Spleen (tissue), 11 donors: ENCODE results near the gene KCNB1. TPM values are rescaled to one million over a fixed set of nuclear protein-coding genes. Genes with fewer than 3 reads are reported as not detected.

Experiments used
- DNase-seq: peaks from one replicate; pipeline ENCODE4 v3.0.0-alpha.2; 2020
- H3K27ac ChIP-seq, 8 donors: fragments of 200-600 bp; sonication (generic) in 7 of 8; 1 replicate in 4 of 8; 2 replicates in 4 of 8; pipeline versions ENCODE4 v1.5.0 to v1.8.0; 2016 to 2021; ENCODE audit warnings: inconsistent platforms in 4 of 8, mild to moderate bottlenecking in 4 of 8, moderate library complexity in 1 of 8
- H3K27me3 ChIP-seq, 7 donors: fragments of 200-600 bp; sonication (generic) in 6 of 7; replicated peaks in 1 of 7; 1 replicate in 4 of 7; 2 replicates in 3 of 7; pipeline versions ENCODE4 v1.5.0 to v1.8.0; 2016 to 2021; ENCODE audit warnings: inconsistent platforms in 3 of 7, mild to moderate bottlenecking in 1 of 7
- H3K36me3 ChIP-seq, 6 donors: fragments of 200-600 bp; sonication (generic) in 5 of 6; 1 replicate in 4 of 6; 2 replicates in 2 of 6; pipeline versions ENCODE4 v1.5.0 to v1.8.0; 2016 to 2021; ENCODE audit warnings: inconsistent platforms in 2 of 6
- H3K4me1 ChIP-seq, 6 donors: fragments of 200-600 bp; sonication (generic) in 5 of 6; 1 replicate in 3 of 6; 2 replicates in 3 of 6; pipeline versions ENCODE4 v1.5.0 to v1.8.0; 2016 to 2021; ENCODE audit warnings: inconsistent platforms in 3 of 6
- H3K4me3 ChIP-seq, 8 donors: fragments of 200-600 bp; sonication (generic) in 7 of 8; 1 replicate in 4 of 8; 2 replicates in 4 of 8; pipeline versions ENCODE4 v1.5.0 to v1.8.0; 2016 to 2021; ENCODE audit warnings: inconsistent platforms in 4 of 8, mild to moderate bottlenecking in 4 of 8, moderate library complexity in 2 of 8
- H3K9me3 ChIP-seq, 8 donors: fragments of 200-600 bp; sonication (generic) in 7 of 8; 1 replicate in 4 of 8; 2 replicates in 4 of 8; pipeline versions ENCODE4 v1.5.0 to v1.8.0; 2016 to 2021; ENCODE audit warnings: inconsistent platforms in 4 of 8
- POLR2A ChIP-seq, 3 donors: fragments of 450-650 bp; IDR thresholded peaks; one replicate each; pipeline ENCODE4 v1.5.1; 2017; ENCODE audit warnings: antibody characterized with exemption in 3 of 3, mild to moderate bottlenecking in 1 of 3
- POLR2AphosphoS5 ChIP-seq, 3 donors: sonication (generic); formaldehyde crosslinking; IDR thresholded peaks; one replicate each; pipeline ENCODE4 v1.5.1; 2017; ENCODE audit warnings: antibody characterized with exemption in 3 of 3
- WGBS, 5 donors: extraction: QIAGEN DNeasy Blood & Tissue Kit in 3 of 5; methylation state at CpG; one replicate each; pipeline versions ENCODE4 v1.1.5 to v1.1.7; 2013 to 2018; 5-methylcytosine and 5-hydroxymethylcytosine counted together
- intact Hi-C: fragments of 100-400 bp; cut with DNase I; formaldehyde crosslinking; loops from one replicate; pipeline ENCODE4 v1.15.0; 2023; ENCODE audit warnings: low total_unique reads
- polyA plus RNA-seq, 3 donors: library from polyadenylated mRNA; stranded (reverse); fragments of 200-250 nt; gene quantifications; one replicate each; pipeline ENCODE4 v1.2.1, GENCODE V29; 2013
- total RNA-seq, 7 donors: library from RNA; depleted of rRNA in 3 of 7; stranded (reverse); fragments of >200 nt in 3 of 7; fragmentation: NEBNext Ultra II Directional in 4 of 7; extraction: Animal tissue kit (Norgen Biotek cat#: 25700) in 4 of 7; gene quantifications; one replicate each; pipeline versions ENCODE4 v1.1.0 to v1.2.1, GENCODE V29; 2016 to 2021
- TF ChIP-seq, protein P1 (sequence below), 11 experiments: fragments of 200-600 bp in 7 of 11; fragments of 450-650 bp in 4 of 11; sonication (generic) in 4 of 11; IDR thresholded peaks in 8 of 11; conservative IDR thresholded peaks in 3 of 11; 1 replicate in 7 of 11; 2 replicates in 4 of 11; pipeline versions ENCODE4 v1.4.0 to v1.8.0; 2016 to 2021; ENCODE audit warnings: antibody characterized with exemption in 11 of 11, inconsistent platforms in 4 of 11, mild to moderate bottlenecking in 1 of 11
- donor health status: healthy with polysubstance abuse.
- donor health status: DM: no; HTN: no; CAD: no; lungs with moderate emphysema.
- donor health status: DM: no; HTN: no; CAD: no.
- donor health status: Bipolar disorder and iron deficiency.
- donor health status: healthy.
- donor health status: DM: no; HTN: no; CAD: no.
- donor health status: DM: yes; HTN: yes; CAD: no.

Gene KCNB1
- total and polyA plus RNA-seq, 10 donors: 0.02 to 3.2 (median 0.51) TPM

DNA sequence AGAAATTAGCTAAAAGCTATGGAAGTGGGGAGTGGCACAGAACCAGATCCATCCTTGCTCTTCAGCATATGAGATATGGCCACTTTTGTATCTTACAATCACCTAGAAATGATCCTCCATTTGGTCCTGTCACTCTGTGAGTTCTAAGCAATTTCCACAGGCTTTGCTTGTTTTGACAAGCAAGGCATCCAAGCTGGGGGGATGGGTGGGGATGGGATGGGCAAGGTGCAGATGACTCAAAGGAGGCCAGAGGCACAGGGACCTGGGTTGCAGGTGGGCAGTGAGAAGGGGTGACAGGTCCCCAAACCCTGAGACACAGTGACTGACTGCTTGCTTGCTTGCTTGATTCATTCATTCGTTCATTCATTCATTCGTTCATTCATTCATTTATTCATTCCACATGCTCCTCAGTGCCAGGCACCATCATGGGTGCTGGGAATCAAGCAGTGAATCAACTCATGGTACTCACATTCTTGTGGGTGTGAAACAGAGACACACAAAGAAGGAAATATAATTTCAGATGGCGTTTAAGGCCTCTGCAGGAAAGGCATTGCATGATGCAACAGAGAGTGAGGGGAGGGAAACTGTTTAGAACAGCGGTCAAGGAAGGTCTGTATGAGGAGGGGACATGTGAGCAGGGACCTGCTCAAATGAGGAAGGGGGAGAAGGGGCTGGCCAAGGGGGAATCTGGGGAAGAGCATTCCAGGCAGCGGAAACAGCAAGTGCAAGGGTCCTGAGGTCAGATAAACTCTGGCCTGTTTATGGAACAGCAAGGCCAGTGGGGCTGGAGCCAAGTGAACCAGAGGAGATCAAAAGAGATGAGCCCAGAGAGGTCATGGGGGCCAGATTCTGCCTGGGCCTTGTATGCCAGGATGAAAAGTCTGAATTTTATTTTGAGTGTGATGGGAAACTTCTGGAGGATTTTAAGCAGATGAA lies 3.4 kb downstream of the KCNB1 start:
- 57 to 72% (median 71%) methylated on average over 5 of the region's 5 CpGs for WGBS, 5 donors
- TF ChIP-seq POLR2AphosphoS5 (IDR thresholded peaks at IDR 0.05) (no peak), POLR2A (IDR thresholded peaks at IDR 0.05) (no peak)
- TF ChIP-seq, protein P1, sequence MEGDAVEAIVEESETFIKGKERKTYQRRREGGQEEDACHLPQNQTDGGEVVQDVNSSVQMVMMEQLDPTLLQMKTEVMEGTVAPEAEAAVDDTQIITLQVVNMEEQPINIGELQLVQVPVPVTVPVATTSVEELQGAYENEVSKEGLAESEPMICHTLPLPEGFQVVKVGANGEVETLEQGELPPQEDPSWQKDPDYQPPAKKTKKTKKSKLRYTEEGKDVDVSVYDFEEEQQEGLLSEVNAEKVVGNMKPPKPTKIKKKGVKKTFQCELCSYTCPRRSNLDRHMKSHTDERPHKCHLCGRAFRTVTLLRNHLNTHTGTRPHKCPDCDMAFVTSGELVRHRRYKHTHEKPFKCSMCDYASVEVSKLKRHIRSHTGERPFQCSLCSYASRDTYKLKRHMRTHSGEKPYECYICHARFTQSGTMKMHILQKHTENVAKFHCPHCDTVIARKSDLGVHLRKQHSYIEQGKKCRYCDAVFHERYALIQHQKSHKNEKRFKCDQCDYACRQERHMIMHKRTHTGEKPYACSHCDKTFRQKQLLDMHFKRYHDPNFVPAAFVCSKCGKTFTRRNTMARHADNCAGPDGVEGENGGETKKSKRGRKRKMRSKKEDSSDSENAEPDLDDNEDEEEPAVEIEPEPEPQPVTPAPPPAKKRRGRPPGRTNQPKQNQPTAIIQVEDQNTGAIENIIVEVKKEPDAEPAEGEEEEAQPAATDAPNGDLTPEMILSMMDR (IDR thresholded peaks at IDR 0.05 in 8 of 11, conservative IDR thresholded peaks at IDR 0.05 in 3 of 11): no peak
- Histone ChIP-seq H3K36me3 (no peaks in the 10 kb centered on the region), H3K4me3 (no peak overlapping the region), H3K9me3 (peaks cover 0 to 7% (median 0%) of the 10 kb centered on the region in 8 donors), H3K27me3 (peaks cover 0 to 90% (median 20%) of the 10 kb centered on the region in 7 donors), H3K4me1 (peaks cover 0 to 24% (median 11%) of the 10 kb centered on the region in 6 donors), H3K27ac (no peak overlapping the region)
- no peak for DNase-seq
- intact Hi-C loops: no loop called here

DNA sequence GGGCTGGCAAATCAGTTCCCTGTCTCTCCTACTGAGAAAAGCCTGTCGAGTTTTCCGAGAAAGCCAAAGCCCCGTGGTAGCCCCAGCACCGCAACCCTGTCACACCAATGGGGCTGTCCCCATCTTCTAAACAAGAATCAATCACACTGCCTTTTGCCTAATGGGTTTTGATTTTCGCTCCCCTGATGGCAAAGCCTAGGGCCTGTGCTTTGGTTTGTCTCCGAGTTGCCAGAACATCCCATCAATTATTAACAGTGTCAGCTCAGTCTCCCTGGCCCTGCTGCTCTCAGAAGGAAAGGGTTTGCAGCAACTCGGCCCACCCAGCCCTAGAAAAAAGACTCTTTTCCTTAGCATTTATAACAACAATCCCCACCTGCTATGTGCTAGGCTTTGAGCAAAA lies 4.2 kb downstream of the KCNB1 start:
- intact Hi-C loops: no loop called here
- TF ChIP-seq POLR2A (IDR thresholded peaks at IDR 0.05) (no peak), POLR2AphosphoS5 (IDR thresholded peaks at IDR 0.05) (no peak)
- TF ChIP-seq, protein P1 (IDR thresholded peaks at IDR 0.05 in 8 of 11, conservative IDR thresholded peaks at IDR 0.05 in 3 of 11): no peak
- peaks cover 0 to 7% (median 0%) of the 10 kb centered on the region in 8 donors for H3K9me3 ChIP-seq
- no peaks in the 10 kb centered on the region for H3K36me3 ChIP-seq
- H3K4me1 ChIP-seq: peaks cover 0 to 19% (median 7%) of the 10 kb centered on the region in 6 donors
- H3K27me3 ChIP-seq: peaks cover 0 to 82% (median 16%) of the 10 kb centered on the region in 7 donors
- no peak overlapping the region for H3K4me3 ChIP-seq
- no peak for DNase-seq
- H3K27ac ChIP-seq: no peak overlapping the region
- WGBS, 5 donors: 60 to 73% (median 65%) methylated on average over 7 of the region's 7 CpGs

DNA sequence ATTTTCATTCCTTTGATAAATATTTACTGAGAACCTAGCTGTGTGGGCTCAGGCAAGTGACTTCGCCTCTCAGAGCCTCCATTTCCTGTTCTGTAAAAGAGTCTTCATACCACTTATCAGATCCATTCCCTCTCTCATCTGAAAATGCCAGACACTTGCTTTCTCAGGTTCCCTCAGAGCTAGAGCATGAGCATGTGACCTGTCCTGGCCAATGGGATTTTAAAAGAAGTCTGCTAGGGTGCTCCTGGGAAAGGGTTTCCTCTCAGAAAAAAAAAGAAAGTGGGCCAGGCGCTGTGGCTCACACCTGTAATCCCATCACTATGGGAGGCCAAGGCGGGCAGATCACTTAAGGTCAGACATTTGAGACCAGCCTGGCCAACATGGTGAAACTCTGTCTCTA lies 5.3 kb downstream of the KCNB1 start:
- Histone ChIP-seq H3K4me1 (peaks cover 0 to 8% (median under 1%) of the 10 kb centered on the region in 6 donors), H3K27ac (no peak overlapping the region), H3K36me3 (no peaks in the 10 kb centered on the region), H3K9me3 (peaks cover 0 to under 1% (median 0%) of the 10 kb centered on the region in 8 donors), H3K27me3 (peaks cover 0 to 72% (median 6%) of the 10 kb centered on the region in 7 donors), H3K4me3 (no peak overlapping the region)
- 67 to 87% (median 76%) methylated on average over 3 of the region's 3 CpGs for WGBS, 5 donors
- intact Hi-C loops: no loop called here
- DNase-seq: no peak
- TF ChIP-seq, protein P1 (IDR thresholded peaks at IDR 0.05 in 8 of 11, conservative IDR thresholded peaks at IDR 0.05 in 3 of 11): no peak

DNA sequence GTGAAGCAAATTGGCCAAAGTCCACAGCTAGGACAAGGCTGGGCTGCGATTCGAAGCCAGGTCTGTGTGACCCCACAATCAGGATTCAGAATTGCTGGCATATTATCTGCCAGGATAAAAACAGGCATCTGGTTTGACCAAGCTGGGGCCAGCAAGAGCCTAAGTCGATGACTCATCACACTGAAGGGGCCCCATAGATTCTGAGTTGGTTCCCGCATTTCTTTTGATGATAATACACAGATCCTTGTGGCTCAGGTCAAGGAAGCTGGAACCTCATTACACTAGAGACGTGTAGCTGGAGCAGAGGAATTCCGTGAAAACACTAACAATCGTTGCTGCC lies 6.5 kb downstream of the KCNB1 start:
- no peak for TF ChIP-seq POLR2AphosphoS5 (IDR thresholded peaks at IDR 0.05)
- TF ChIP-seq POLR2A (IDR thresholded peaks at IDR 0.05): no peak
- TF ChIP-seq, protein P1 (IDR thresholded peaks at IDR 0.05 in 8 of 11, conservative IDR thresholded peaks at IDR 0.05 in 3 of 11): no peak
- Histone ChIP-seq H3K36me3 (no peaks in the 10 kb centered on the region), H3K9me3 (no peaks in the 10 kb centered on the region), H3K27me3 (peaks cover 0 to 67% (median 4%) of the 10 kb centered on the region in 7 donors), H3K27ac (peak overlapping the region in 1 of 8 donors; percentile 23), H3K4me3 (no peak overlapping the region), H3K4me1 (peaks cover 0 to 8% (median 0%) of the 10 kb centered on the region in 6 donors)
- 69 to 79% (median 76%) methylated on average over 7 of the region's 7 CpGs for WGBS, 5 donors
- no peak for DNase-seq
- intact Hi-C loops: no loop called here
